Stimulated activated naive CD8-positive, alpha-beta T cell treated with anti-CD3 and anti-CD28 coated beads, Interleukin-15, amount 100 ng/mL, for 72 hours (primary cell): ENCODE measurements around the gene MUC12.
A peak's percentile ranks its signal among the peaks of the same experiment; 100 is the strongest.
"Not testable (repeated sequence)": the region's sequence is repeated elsewhere in the genome, so short reads cannot be mapped to it uniquely, and the experiment has no call there.

Experiments
- ATAC-seq: fragments of 150-1000 bp; cut with Tn5 transposase; 2 replicates; pipeline ENCODE4 v1.10.0; 2021; ENCODE audit warnings: mild to moderate bottlenecking, moderate library complexity
- DNase-seq, 2 donors: peaks; one replicate each; pipeline ENCODE4 v3.0.0; 2021 to 2022
- H3K27ac Mint-ChIP-seq, 2 donors: one replicate each; pipeline ENCODE4 v1.8.0; 2022; ENCODE audit warnings: mild to moderate bottlenecking in 2 of 2, mixed read lengths in 2 of 2, moderate library complexity in 2 of 2
- H3K27me3 Mint-ChIP-seq: one replicate; pipeline ENCODE4 v1.8.0; 2022; ENCODE audit warnings: mixed read lengths
- H3K4me1 Mint-ChIP-seq: one replicate; pipeline ENCODE4 v1.8.0; 2022; ENCODE audit warnings: mild to moderate bottlenecking, mixed read lengths
- H3K4me3 Mint-ChIP-seq, 2 donors: one replicate each; pipeline ENCODE4 v1.8.0; 2022; ENCODE audit warnings: mild to moderate bottlenecking in 2 of 2, mixed read lengths in 2 of 2, moderate library complexity in 1 of 2
- H3K9me3 Mint-ChIP-seq, 2 donors: one replicate each; pipeline ENCODE4 v1.8.0; 2022; ENCODE audit warnings: mixed read lengths in 2 of 2

The MUC12 gene

GRCh38 chr7:100969066-100969615, at the start of gene MUC12:
TSS of gene MUC12 (plus strand) at chr7:100969565. CDS start at chr7:100969623, 58 bp downstream.
- Mint-ChIP-seq H3K27me3 (peaks cover 90% of the 10 kb centered on the region), H3K27ac (no peak within 1 kb of the TSS), H3K9me3 (peaks cover 0 to 3% of the 10 kb centered on the region in 2 donors), H3K4me3 (no peak within 1 kb of the TSS), H3K4me1 (peaks cover 22% of the 10 kb centered on the region)
- DNase-seq = no peak
- ATAC-seq = no peak

DNA sequence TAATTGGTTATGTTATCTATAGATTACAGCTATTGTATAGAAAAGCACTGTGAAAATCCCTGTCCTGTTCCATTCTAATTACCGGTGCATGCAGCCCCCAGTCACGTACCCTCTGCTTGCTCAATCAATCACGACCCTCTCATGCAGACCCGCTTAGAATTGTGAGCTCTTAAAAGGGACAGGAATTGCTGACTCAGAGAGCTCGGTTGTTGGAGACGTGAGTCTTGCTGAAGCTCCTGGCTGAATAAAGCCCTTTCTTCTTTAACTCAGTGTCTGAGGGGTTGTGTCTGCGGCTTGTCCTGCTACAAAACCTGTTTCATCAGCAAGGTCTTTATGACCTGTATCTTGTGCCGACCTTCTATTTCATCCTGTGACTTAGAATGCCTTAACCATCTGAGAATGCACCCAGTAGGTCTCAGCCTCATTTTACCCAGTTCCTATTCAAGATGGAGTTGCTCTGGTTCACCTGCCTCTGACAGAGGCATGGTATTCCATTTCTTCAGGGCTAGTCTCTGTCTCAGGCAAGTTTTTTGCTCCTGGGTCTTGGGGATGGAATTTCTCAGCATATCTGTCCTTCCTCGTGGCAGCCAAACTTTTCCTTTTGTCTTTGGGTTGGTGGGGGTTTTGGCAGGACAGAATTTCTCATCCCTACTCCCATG, 49.5 kb upstream of the MUC12 start:
- H3K9me3 Mint-ChIP-seq, H3K4me3 Mint-ChIP-seq, H3K27ac Mint-ChIP-seq, DNase-seq, ATAC-seq, H3K4me1 Mint-ChIP-seq: not testable (repeated sequence)
- H3K27me3 Mint-ChIP-seq = peaks cover 18% of the 10 kb centered on the region

GRCh38 chr7:100921039-100921438, 48.3 kb upstream of the MUC12 start:
- no peak overlapping the region for H3K4me3 Mint-ChIP-seq
- no peaks in the 10 kb centered on the region for H3K4me1 Mint-ChIP-seq
- DNase-seq = no peak
- H3K27ac Mint-ChIP-seq = no peak overlapping the region
- H3K9me3 Mint-ChIP-seq = no peaks in the 10 kb centered on the region
- ATAC-seq = no peak
- H3K27me3 Mint-ChIP-seq = peaks cover 18% of the 10 kb centered on the region

DNA sequence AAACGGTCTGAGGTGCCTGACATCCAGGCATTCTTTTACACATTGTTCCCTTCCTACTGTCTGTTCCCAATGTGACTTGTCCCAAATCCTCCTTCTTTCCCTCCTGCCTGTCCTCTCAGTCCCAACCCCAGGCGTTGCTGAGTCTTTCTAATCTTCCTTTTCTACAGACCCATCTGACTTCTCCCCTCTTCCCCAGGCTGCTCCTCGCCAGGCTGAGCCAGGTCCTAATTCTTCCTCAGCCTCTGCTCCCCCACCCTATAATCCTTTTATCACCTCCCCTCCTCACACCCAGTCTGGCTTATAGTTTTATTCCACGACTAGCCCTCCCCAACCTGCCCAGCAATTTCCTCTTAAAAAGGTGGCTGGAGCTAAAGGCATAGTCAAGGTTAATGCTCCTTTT, 45.7 kb upstream of the MUC12 start:
- not testable (repeated sequence) for ATAC-seq, H3K4me3 Mint-ChIP-seq, H3K4me1 Mint-ChIP-seq, DNase-seq, H3K9me3 Mint-ChIP-seq
- Mint-ChIP-seq H3K27ac (peak overlapping the region in 1 of 2 donors; percentile 10), H3K27me3 (peaks cover 18% of the 10 kb centered on the region)

GRCh38 chr7:100929808-100930174, 39.6 kb upstream of the MUC12 start:
- H3K27ac Mint-ChIP-seq = no peak overlapping the region
- peaks cover 7% of the 10 kb centered on the region in 2 donors for H3K9me3 Mint-ChIP-seq
- DNase-seq = no peak
- no peak overlapping the region for H3K4me3 Mint-ChIP-seq
- H3K27me3 Mint-ChIP-seq = peaks cover 7% of the 10 kb centered on the region
- H3K4me1 Mint-ChIP-seq = no peaks in the 10 kb centered on the region
- no peak for ATAC-seq

GRCh38 chr7:100933734-100934133, 35.6 kb upstream of the MUC12 start:
- Mint-ChIP-seq H3K27me3 (peaks cover 7% of the 10 kb centered on the region), H3K4me3 (no peak overlapping the region), H3K9me3 (peaks cover 7% of the 10 kb centered on the region in 2 donors), H3K4me1 (no peaks in the 10 kb centered on the region), H3K27ac (no peak overlapping the region)
- no peak for DNase-seq
- ATAC-seq = no peak

DNA sequence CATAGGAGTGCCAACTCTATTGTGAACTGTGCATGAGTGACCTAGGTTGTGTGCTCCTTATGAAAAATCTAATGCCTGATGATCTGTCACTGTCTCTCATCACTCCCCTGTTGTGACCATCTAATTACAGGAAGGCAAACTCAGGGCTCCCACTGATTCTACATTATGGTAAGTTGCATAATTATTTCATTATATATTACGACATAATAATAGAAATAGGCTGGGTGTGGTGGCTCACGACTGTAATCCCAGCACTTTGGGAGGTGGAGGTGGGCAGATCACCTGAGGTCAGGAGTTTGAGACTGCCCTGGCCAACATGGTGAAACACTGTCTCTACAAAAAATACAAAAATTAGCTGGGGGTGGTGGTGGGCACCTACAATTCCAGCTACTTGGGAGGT, 34.0 kb upstream of the MUC12 start:
- not testable (repeated sequence) for ATAC-seq, H3K4me3 Mint-ChIP-seq, H3K27ac Mint-ChIP-seq, H3K4me1 Mint-ChIP-seq, DNase-seq, H3K27me3 Mint-ChIP-seq
- H3K9me3 Mint-ChIP-seq = peaks cover 7 to 14% of the 10 kb centered on the region in 2 donors

DNA sequence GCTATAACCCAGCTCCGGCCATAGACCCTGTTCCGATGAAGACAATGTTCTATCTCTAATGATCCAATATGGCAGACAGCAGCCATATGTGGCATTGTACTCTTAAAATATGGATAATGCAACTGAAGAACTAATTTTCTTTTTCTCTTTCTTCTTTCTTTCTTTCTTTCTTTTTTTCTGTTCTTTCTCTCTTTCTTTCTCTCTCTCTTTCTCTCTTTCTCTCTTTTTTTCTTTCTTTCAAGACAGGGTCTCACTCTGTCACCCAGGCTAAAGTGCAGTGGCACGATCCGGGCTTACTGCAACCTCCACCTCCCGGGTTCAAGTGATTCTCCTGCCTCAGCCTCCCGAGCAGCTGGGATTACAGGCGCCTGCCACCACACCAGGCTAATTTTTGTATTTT, 33.2 kb upstream of the MUC12 start:
- not testable (repeated sequence) for ATAC-seq, H3K27me3 Mint-ChIP-seq, H3K4me1 Mint-ChIP-seq, H3K4me3 Mint-ChIP-seq, H3K27ac Mint-ChIP-seq, DNase-seq
- peaks cover 7 to 14% of the 10 kb centered on the region in 2 donors for H3K9me3 Mint-ChIP-seq

DNA sequence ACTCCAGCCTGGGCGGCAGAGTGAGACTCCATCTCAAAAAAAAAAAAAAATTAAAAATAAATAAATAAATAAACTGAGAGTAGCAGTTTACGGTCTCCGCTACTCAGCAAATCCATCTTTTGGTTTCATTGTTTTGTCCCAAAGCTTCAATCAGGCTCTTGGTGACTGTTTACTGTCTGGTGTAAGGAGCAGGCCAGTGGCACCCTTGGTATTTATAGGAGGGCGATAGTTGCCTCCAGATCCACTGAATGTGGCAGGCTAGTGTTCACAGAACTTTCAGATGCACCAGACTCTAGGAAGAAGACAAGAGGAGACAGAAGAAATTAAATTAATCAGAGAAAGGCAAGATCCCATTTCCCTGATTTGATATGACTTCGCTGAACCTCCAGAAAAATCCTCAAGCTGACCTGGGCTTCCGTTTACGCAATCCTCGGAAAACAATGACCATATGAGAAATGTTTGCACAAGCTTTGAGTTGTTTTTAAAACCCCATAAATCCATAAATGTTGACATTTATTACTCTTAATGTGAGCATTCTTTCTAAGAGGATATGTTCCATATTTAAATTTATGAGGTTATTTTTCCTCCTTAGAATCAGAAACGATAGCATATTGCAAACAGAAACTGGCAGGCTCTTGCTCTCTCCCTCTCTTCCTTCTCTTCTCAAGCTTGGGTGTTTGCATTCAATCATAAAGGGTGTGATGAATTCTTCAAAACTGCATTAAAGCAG, 27.2 kb upstream of the MUC12 start:
- Mint-ChIP-seq H3K4me1 (no peaks in the 10 kb centered on the region), H3K9me3 (peaks cover 0 to 12% of the 10 kb centered on the region in 2 donors), H3K4me3 (no peak overlapping the region), H3K27ac (no peak overlapping the region), H3K27me3 (peaks cover 31% of the 10 kb centered on the region)
- ATAC-seq (no peak), DNase-seq (no peak)

GRCh38 chr7:100943693-100944092, 25.7 kb upstream of the MUC12 start:
- H3K4me1 Mint-ChIP-seq = no peaks in the 10 kb centered on the region
- DNase-seq = no peak
- H3K4me3 Mint-ChIP-seq = no peak overlapping the region
- H3K27me3 Mint-ChIP-seq = peaks cover 31% of the 10 kb centered on the region
- peaks cover 0 to 12% of the 10 kb centered on the region in 2 donors for H3K9me3 Mint-ChIP-seq
- no peak overlapping the region for H3K27ac Mint-ChIP-seq
- no peak for ATAC-seq

- H3K27me3 Mint-ChIP-seq = peaks cover 31% of the 10 kb centered on the region
- DNase-seq (no peak), ATAC-seq (no peak)
- H3K4me3 Mint-ChIP-seq = no peak overlapping the region
- no peaks in the 10 kb centered on the region for H3K4me1 Mint-ChIP-seq
- H3K9me3 Mint-ChIP-seq = peaks cover 0 to 7% of the 10 kb centered on the region in 2 donors
- no peak overlapping the region for H3K27ac Mint-ChIP-seq
Observed at GRCh38 chr7:100944138-100944537, 25.2 kb upstream of the MUC12 start.

GRCh38 chr7:100946111-100946510, 23.3 kb upstream of the MUC12 start:
- ATAC-seq (no peak), DNase-seq (no peak)
- H3K9me3 Mint-ChIP-seq = peaks cover 0 to 5% of the 10 kb centered on the region in 2 donors
- no peak overlapping the region for H3K4me3 Mint-ChIP-seq
- no peak overlapping the region for H3K27ac Mint-ChIP-seq
- H3K27me3 Mint-ChIP-seq = peaks cover 43% of the 10 kb centered on the region
- H3K4me1 Mint-ChIP-seq = no peaks in the 10 kb centered on the region

- no peak overlapping the region for H3K4me3 Mint-ChIP-seq
- DNase-seq (no peak), ATAC-seq (no peak)
- no peaks in the 10 kb centered on the region for H3K4me1 Mint-ChIP-seq
- peaks cover 43% of the 10 kb centered on the region for H3K27me3 Mint-ChIP-seq
- H3K9me3 Mint-ChIP-seq = peaks cover 0 to 5% of the 10 kb centered on the region in 2 donors
- H3K27ac Mint-ChIP-seq = no peak overlapping the region
Observed at GRCh38 chr7:100946766-100947365, 22.5 kb upstream of the MUC12 start.

DNA sequence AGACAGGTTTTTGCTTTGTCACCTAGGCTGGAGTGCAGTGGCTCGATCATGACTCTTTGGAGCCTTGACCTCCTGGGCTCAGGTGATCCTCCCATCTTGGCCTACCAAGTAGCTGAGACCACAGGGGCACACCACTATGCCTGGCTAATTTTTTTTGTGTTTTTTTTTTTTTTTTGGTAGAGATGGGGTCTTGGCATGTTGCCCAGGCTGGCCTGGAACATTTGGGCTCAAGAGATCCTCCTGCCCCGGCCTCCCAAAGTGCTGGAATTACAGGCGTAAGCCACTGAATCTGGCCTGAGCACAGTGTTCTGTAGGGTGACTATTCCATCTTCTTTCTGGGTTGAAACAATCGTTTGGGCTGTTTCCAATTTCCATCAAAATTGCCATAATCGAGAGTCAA, 21.6 kb upstream of the MUC12 start:
- DNase-seq = no peak
- H3K4me3 Mint-ChIP-seq = no peak overlapping the region
- no peaks in the 10 kb centered on the region for H3K4me1 Mint-ChIP-seq
- peaks cover 0 to 5% of the 10 kb centered on the region in 2 donors for H3K9me3 Mint-ChIP-seq
- ATAC-seq = no peak
- no peak overlapping the region for H3K27ac Mint-ChIP-seq
- H3K27me3 Mint-ChIP-seq = peaks cover 43% of the 10 kb centered on the region

GRCh38 chr7:100949227-100949932, 20.0 kb upstream of the MUC12 start, which contains the start of gene MUC3A:
TSS of gene MUC3A (plus strand) at chr7:100949534. CDS start at chr7:100949625, 91 bp downstream.
- Mint-ChIP-seq H3K27me3 (peaks cover 36% of the 10 kb centered on the region), H3K4me1 (no peaks in the 10 kb centered on the region), H3K4me3 (no peak within 1 kb of the TSS), H3K9me3 (peaks cover 0 to 5% of the 10 kb centered on the region in 2 donors), H3K27ac (no peak within 1 kb of the TSS)
- DNase-seq = no peak
- no peak for ATAC-seq
